NOMO-1 treated with dmso at 0.1 percent for 144 hours (cell line): ENCODE results near the gene DACT1.
"Not testable (repeated sequence)": the region's sequence is repeated elsewhere in the genome, so short reads cannot be mapped to it uniquely, and the experiment has no call there.

Experiments
- DNase-seq: peaks from one replicate; lab custom pipeline; 2025; ENCODE audit not compliant: unreplicated experiment; lab: John Stamatoyannopoulos, UW

Gene DACT1, protein sequence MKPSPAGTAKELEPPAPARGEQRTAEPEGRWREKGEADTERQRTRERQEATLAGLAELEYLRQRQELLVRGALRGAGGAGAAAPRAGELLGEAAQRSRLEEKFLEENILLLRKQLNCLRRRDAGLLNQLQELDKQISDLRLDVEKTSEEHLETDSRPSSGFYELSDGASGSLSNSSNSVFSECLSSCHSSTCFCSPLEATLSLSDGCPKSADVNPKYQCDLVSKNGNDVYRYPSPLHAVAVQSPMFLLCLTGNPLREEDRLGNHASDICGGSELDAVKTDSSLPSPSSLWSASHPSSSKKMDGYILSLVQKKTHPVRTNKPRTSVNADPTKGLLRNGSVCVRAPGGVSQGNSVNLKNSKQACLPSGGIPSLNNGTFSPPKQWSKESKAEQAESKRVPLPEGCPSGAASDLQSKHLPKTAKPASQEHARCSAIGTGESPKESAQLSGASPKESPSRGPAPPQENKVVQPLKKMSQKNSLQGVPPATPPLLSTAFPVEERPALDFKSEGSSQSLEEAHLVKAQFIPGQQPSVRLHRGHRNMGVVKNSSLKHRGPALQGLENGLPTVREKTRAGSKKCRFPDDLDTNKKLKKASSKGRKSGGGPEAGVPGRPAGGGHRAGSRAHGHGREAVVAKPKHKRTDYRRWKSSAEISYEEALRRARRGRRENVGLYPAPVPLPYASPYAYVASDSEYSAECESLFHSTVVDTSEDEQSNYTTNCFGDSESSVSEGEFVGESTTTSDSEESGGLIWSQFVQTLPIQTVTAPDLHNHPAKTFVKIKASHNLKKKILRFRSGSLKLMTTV

DNA sequence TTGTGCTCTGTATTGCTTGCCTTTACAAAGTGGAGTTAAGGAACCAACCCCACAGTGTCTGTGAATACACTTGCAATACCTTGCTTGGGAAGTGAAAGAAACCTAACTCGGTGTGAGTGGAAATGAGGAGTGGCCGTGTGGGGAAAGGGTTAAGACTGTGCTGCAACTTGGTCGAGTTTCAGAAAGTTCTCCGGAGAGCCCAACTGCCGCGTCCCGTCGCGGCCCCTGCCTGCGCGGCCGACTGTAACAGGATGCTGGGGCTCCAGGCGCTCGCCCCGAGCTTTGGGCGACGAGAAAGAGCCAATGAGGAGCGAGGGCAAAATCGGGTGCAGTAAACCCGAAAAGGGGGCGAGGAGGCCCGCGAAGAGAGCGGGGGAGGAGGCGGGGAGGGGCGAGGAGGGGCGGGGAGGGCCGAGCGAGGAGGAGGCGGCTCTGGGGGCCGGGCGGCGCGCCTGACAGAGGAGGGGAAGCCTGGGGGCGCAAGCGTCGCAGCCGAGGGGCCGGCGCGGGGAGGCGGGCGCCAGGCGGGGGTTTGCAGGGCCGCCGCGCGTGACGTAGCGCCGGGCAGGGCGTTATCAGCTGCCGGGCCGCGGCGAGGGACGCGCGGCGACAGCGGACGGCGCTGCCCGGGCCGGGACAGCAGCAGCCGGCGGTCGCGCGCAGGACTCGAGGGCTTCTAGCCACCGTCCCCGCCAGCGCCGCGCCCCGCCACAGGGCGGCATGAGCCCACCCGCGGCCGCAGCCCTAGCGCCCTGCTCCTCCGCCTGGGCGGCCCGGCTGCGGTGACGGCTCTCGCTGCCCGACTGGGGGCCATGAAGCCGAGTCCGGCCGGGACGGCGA is at the start of gene DACT1:
Gene DACT1 (plus strand): TSS at position 572 of the 840 bp plus-strand sequence. CDS start 241 bp downstream, at position 813.
- DNase-seq, result peak; percentile 81

DNA sequence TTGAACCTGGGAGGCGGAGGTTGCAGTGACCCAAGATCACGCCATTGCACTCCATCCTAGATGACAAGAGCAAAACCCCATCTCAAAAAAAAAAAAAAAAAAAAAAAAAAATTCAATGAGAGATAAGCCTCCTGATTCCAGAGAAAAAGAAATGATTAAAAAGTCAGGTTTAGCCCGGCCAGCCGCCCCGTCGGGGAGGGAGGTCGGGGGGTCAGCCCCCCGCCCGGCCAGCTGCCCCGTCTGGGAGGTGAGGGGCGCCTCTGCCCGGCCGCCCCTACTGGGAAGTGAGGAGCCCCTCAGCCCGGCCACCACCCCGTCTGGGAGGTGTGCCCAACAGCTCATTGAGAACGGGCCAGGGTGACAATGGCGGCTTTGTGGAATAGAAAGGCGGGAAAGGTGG is 49.4 kb upstream of the DACT1 start:
- DNase-seq, result not testable (repeated sequence)

DNA sequence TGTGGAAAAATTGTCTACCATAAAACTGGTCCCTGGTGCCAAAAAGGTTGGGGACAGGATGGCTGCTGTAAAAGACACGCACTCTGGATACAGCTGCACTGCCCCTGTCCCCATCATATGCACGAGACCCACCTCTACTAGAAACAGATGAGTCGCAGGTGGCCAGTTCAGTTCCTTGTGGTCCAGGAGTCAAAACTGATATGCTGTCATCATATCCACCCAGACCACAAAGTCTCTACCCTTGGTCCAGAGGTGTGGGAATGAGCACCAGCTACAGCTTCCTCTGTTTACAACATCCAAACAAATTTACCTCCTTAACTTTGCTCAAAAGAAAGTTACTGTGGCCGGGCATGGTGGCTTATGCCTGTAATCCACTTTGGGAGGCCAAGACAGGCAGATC is 43.8 kb upstream of the DACT1 start:
- no peak for DNase-seq

DNA sequence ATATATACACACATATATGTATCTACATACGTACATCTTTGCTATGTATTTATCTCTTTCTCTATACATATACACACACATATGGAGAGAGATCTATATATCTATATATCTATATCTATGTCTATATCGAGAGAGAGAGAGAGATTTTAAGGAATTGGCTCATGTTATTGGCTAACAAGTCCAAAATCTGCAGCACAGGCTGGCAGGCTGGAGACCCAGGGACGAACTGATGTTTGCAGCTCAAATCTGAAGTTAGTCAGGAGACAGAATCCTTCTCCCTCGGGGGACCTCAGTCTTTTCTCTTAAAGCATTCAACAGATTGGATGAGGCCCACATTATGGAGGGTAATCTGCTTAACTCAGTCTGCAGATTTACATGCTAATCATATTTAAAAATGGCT is 40.7 kb upstream of the DACT1 start:
- DNase-seq, result no peak

DNA sequence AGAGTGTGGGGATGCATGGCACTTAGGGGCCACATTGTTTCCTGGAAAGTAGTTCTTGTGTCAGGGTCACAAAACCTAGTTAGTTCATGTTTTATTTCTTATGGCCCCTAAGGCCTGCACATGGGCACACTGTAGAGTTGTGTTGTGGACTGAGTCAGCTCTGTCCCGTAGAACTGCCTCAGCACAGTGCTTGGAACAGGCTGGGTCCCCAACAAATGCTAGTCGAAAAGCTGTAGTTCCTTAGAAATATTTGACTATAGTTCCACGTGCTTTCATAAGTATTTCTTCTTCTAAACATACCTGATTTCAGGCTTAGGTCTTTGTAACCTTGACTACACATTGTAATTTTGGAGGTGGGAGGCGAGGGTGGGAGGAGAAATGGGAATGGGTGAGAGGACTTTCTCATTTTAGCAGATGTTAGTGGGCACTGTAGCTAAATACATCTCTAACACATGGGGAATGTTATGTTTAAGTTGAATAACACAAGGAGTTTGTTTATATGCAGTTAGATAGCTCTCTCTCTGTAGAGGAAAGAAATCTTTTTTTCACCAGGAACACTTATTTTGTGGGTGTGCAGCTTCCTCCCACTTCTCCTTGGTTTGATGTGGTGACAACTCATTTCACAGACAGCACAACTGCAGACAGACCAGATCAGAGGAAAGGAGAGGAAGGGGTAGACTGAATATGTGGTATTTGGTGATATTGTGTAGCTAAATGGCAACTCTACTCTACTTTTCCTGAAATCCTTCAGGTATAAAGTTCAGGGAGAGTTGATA is 39.5 kb upstream of the DACT1 start:
- DNase-seq, result no peak

DNA sequence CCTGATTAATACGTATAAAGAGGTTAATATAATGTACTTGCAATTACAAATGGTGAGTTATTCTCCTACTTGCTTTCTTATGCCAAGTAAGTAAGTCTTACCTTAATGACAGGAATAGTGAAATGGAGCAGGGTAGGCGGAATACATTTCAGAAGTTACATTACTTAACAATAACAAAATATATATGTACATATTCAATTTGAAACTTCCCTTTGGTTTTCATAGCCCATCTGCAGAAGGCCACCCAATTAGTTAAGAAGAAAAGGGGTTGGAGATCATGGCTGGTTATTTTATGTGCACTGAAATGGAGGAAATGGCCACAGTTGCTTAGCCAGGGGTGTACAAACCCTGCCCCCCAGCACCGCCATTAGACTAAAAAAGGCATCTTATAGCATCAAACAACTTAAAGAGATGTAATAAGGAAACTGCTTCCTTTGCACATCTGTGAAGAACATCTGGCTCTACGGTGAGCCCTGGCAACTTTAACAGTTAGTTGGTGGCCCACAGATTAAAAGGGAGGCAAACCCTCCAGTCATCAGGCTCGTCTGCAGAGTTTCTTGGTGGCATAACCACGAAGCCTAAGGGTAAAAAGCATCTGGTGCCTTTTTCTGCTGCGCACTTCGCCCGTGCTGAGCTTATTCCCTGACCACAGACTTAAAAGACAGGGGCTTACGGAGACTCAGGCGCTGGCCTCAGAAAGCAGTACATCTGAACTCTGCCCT is 38.8 kb upstream of the DACT1 start:
- DNase-seq, result no peak

DNA sequence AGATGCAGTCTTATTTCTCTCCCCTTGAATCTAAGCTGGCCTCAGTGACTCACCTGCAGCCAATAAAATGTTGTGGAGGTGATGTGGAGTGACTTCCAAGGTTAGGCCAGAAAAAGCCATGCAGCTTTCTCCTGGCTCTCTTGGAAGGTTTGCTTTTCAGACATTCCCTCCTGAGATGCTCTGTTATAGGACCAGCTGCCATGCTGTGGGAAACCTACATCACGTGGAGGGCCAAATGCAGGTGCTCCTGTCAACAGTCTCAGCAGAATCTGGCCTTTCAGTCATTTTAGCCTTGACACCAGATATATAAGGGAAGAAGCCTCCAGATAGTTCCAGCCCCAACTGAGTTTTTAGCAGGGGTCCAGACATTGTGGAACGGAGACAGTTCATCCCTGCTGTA is 38.1 kb upstream of the DACT1 start:
- no peak for DNase-seq

DNA sequence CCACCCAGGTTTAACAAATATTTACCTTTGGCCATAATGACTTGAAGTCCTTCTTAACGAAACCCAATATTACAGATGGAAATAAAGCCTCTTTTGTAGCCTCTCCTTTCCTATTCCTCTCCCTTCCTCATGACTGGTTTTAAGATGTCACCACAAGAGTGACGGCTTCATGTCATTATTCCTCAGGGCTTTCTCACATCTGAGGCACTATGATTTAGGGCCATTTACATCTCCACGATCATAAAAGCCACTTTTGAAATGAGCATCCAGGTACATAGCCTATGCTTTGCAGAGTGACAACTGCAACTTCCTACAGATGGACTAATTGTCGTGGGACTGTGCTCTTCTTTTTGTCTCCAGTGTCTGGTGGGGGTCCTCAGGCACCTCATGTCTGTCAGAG is 32.3 kb upstream of the DACT1 start:
- no peak for DNase-seq

DNA sequence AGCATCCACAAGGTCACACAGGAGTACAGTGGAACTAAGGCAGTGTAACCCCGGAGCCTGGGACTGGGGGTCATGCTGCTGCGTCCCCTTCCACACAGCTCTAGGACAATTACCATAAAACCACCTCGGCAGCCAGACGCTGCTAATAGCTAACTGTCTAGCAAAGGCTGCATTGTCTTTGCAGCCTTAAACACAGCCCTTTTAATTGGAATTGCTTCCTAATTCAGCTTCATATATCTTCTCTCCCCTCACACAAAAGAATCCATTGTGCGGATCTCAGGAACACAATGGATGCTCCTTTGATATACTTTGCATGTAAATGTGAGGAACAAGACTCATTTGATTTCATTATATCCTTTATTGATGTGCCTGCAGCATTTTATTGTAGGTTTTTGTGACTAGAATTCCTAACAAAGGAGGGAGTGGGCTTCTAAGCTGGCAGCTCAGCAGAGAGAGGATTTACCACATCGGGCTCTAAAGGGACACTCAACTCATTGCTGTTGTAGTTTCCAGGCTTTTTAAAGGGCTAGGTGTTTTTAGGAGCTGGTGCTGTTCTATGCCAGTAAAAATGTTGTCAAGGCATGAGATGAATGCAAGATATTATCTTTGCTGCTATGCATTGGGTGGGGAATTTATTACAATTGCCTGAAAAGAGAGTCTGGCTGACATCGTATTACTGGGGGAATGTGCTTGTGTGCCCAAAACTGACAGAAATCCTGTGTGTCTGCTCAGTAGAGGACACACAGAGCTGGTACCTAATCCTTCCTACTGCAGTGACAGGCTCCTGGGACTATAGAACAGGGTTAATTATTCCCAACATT is 30.4 kb upstream of the DACT1 start:
- no peak for DNase-seq

DNA sequence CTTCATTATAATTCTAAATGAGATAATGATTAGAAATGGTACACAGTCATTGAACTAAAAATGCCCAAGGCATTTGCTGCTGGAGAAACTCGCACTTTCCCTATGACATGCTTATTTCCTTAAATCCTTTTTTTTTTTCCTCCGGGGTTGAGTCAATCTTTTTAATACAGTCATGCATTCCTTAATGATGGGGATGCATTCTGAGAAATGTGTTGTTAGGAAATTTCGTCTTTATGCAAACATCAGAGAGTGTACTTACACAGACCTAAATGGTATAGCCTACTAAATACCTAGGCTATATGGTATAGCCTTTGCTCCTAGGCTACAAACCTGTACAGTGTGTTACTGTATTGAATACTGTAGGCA is 29.8 kb upstream of the DACT1 start:
- no peak for DNase-seq

DNA sequence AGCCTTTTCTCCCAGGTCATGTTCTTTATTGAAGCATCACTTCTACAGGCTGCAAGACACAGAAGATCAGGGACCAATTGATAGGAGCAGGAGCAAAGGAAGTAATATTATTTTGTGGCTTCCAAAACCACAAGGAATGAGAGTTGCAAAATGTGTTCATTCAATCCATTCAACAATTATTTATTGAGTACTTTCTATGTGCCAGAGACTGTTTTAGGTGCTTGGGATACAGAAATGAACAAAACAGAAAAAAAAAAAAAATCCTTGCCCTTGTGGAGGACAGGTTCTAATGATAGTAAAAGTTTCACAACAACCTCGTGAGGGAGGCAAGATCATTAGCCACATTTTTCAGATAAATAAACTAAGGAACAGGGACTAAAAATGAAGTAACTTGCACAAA is 20.1 kb upstream of the DACT1 start:
- DNase-seq, result no peak

DNA sequence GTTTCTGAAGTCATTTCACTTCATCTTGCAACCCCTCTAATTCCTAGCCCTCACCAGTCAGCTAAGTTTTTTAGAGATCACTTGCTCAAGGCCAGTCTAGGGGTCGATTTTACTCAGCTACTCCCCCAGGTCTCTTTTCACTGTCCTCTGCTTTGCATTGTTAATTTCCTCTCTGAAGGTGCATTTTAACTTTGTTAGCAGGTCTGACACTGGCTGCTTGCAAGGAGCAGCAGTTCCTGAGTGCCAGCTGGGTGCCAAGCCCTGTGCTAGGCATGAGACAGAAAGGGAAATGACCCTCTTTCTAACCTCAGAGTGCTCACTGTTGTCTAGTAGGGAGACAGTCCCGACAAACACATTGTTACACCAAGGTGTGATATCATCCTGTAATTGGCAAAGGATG is 17.8 kb upstream of the DACT1 start:
- DNase-seq, result no peak

DNA sequence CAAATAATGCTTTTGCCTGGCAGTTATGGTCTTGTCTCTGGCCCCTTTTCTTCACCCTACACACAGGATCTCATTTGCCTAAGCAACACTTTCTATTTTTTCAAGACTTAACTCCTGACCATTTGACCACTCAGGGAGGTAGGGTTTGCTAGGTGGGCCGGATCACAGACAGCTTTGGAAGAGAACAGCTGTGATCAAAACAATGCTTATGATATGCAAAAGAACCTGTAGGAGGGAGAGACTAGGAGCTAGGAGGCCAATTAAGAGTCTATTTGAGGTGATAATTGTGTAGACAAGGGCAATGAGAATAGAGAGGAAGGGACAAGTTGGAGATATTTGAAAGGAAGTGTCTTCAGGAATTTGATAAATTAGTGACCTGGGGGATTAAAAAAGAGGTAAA is 12.3 kb upstream of the DACT1 start:
- no peak for DNase-seq

DNA sequence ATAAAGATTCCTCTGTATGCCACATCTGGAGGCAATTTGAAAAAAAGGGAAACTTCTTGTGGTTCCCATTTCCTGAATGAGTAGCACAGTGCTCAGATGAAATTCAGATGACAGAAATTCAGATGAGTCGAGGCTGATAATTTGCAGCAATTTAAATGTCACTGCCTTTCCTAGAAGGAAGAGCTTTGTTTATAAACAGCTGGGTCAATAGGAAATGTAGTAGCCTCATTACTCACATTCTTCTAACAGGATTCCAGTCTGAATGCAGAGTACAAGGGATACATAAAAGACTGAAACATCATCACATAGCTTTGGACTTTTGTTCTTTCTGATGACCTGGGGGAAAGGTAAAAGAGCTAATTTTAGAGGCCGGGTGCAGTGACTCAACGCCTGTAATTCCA is 11.3 kb upstream of the DACT1 start:
- DNase-seq, result no peak

DNA sequence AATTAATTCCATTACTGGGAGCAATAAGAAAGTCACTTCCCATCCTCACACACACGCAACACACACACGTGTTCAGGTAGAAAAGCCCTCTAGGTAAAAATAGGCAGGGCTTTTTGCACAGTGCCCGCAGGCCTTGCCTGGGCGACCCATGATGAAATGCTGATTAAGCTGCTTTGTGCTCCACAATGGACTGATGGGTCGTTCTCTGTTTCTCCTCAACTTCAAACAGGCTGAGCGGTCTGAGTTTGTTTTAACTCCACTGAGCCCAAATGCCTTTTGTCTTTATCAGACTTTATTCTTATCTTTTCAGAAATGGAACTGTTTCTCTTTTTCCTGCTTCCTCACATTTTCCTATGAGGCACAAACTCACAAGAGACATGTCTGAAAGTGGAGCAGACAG is 9.4 kb upstream of the DACT1 start:
- no peak for DNase-seq

DNA sequence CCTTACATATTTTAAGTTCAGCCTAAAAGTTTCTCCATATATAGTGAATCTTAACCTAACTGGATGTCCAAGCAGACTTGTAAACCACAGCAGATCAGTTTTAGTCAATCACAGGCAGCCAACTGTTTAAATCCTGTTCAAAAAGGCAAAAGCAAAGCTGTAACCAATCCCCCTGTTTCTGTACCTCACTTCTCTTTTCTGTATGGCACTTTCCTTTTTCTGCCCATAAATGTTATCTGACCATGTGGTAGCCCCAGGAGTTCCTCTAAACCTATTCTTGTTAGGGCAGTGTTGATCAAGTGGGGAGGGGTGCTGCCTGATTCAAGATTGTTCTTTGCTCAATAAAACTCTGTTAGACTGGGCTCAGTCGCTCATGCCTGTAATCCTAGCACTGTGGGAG is 8.5 kb upstream of the DACT1 start:
- DNase-seq, result peak; percentile 30

DNA sequence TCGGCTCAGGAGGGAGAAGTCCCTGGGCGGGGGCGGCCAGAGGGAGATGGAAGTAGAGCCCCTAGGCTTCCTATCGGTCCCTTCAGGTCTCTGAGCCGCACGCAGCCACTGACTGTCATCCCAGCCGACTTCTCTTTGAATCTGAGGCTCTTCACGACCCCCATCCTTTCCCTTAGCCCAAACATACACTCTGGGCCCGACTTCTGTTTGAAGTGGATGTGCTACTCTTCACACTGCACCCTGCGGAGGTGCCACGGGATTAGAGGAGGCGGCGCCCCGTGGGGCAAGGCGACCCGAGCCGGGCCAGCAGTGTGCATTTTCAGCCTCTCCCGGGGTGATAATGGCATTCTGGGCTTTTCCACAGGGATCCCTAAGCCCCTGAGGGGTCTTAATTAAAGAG is 6.0 kb upstream of the DACT1 start:
- DNase-seq, result no peak

DNA sequence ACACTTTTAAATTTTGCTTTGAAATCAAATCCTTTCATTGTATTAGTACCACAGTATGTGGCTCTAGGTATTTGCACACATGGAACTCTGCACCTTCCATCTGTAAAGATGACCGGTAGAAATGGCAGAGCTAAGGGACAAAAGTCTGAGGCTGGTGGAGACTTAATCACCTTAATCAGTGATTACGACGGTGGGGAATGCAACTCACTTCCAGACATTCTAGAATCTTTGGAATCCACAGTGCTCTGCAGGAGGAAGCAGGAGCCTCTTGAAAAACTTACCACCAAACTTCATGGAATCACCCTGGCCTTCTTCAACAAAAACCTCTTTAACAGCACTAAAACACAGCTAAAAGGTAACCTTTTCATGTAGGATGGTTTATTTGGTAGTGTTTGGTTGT is 3.9 kb upstream of the DACT1 start:
- no peak for DNase-seq

DNA sequence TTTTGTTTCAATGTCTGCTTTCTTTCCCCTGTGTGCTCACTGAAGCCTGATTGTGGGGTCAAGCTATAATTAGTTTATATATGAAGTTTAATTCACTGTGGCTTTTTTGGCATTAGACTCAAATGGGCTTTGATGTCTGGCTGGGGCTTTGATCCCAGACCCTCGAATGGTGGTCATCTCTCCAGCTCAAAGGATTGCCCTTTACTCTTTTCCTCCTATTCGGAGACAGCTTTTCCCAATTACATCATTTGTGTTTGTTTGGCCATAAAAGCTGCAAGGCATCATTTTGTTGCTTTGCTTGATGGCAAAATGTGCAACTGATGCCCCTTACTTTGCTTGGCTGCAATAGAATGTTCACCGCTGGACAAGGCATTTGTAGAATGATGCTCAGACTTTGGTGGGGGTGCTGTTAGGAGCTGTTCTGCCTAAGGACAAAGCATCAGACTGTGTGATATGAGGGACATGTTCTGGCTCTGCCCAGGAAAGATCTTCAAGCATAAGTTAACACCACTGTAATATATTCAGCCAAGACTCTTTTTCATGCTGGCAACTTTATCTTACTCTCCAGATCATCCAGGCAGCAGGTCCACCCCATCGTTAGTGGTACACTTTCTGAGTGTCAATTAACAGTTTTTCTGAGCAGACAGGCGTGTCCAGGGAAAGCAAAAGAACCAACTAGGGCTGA is 3.2 kb upstream of the DACT1 start:
- no peak for DNase-seq
